Heart left ventricle (tissue), 16 donors: ENCODE data around the gene ALMS1. TPM values are rescaled to one million over a fixed set of nuclear protein-coding genes. Genes with fewer than 3 reads are reported as not detected.

Source experiments
- ATAC-seq, 4 donors: fragments of 200-7000 bp; cut with Tn5 transposase; one replicate each; pipeline ENCODE4 v1.9.1; 2020 to 2022; ENCODE audit warnings: moderate library complexity in 4 of 4, mild to moderate bottlenecking in 3 of 4, moderate number of reproducible peaks in 1 of 4
- DNase-seq, 5 donors: peaks; one replicate each; pipeline ENCODE4 v3.0.0-alpha.2; 2020
- H3K27ac ChIP-seq, 12 donors: fragments of 200-600 bp; sonication (generic) in 4 of 12; one replicate each; pipeline versions ENCODE4 v1.5.0 to v1.8.0; 2016 to 2022; ENCODE audit warnings: mild to moderate bottlenecking in 2 of 12
- H3K27me3 ChIP-seq, 9 donors: fragments of 200-600 bp; sonication (generic) in 2 of 9; one replicate each; pipeline versions ENCODE4 v1.5.1 to v1.8.0; 2016 to 2022; ENCODE audit warnings: mild to moderate bottlenecking in 3 of 9
- H3K36me3 ChIP-seq, 9 donors: fragments of 200-600 bp; sonication (generic) in 2 of 9; one replicate each; pipeline versions ENCODE4 v1.5.0 to v1.8.0; 2018 to 2022; ENCODE audit warnings: mild to moderate bottlenecking in 2 of 9
- H3K4me1 ChIP-seq, 12 donors: fragments of 200-600 bp; sonication (generic) in 4 of 12; one replicate each; pipeline versions ENCODE4 v1.5.0 to v1.8.0; 2016 to 2022; ENCODE audit warnings: mild to moderate bottlenecking in 3 of 12
- H3K4me3 ChIP-seq, 12 donors: fragments of 200-600 bp; sonication (generic) in 4 of 12; one replicate each; pipeline versions ENCODE4 v1.5.0 to v1.8.0; 2017 to 2022; ENCODE audit warnings: mild to moderate bottlenecking in 9 of 12, moderate library complexity in 4 of 12
- H3K9me3 ChIP-seq, 12 donors: fragments of 200-600 bp; sonication (generic) in 4 of 12; one replicate each; pipeline versions ENCODE4 v1.5.0 to v1.8.0; 2016 to 2022; ENCODE audit warnings: mild to moderate bottlenecking in 1 of 12
- POLR2A ChIP-seq, 2 donors: fragments of 450-650 bp; IDR thresholded peaks; one replicate each; pipeline ENCODE4 v1.6.1; 2017; ENCODE audit warnings: antibody characterized with exemption in 2 of 2, mild to moderate bottlenecking in 2 of 2, moderate library complexity in 2 of 2
- WGBS, 4 donors: extraction: QIAGEN DNeasy Blood & Tissue Kit in 2 of 4; methylation state at CpG; one replicate each; pipeline versions ENCODE4 v1.1.5 to v1.1.7; 2013 to 2018; 5-methylcytosine and 5-hydroxymethylcytosine counted together
- intact Hi-C, 10 donors: fragments of 100-400 bp; cut with DNase I; formaldehyde crosslinking; loops; one replicate each; pipeline versions ENCODE4 v1.11.1 to v1.14.2; 2022
- polyA plus RNA-seq, 2 donors: library from polyadenylated mRNA; stranded (reverse); fragments of 200-250 nt; gene quantifications; one replicate each; pipeline ENCODE4 v1.2.3, GENCODE V29; 2013
- total RNA-seq, 9 donors: library from RNA; depleted of rRNA in 2 of 9; stranded (reverse); fragments of >200 nt in 2 of 9; fragmentation: NEBNext Ultra II Directional in 3 of 9; extraction: Animal tissue kit (Norgen Biotek cat#: 25700) in 3 of 9; gene quantifications; one replicate each; pipeline versions ENCODE4 v1.1.0 to v1.2.4, GENCODE V29; 2016 to 2023
- TF ChIP-seq, protein P1 (sequence below), 12 donors: fragments of 200-600 bp; sonication (generic) in 4 of 12; IDR thresholded peaks; one replicate each; pipeline versions ENCODE4 v1.5.0 to v1.8.0; 2018 to 2022; ENCODE audit warnings: antibody characterized with exemption in 12 of 12, mild to moderate bottlenecking in 5 of 12
- donor health status: ischemic (EF 13 %, LVEDD 7.1; RV severe dilation, severe dysfunction).
- donor health status: healthy with polysubstance abuse.
- donor health status: DM: no; HTN: yes; CAD: no.
- donor health status: DM: no; HTN: no; CAD: no.
- donor health status: ischemic (EF 25% LVEDD 6.9; RV normal size, moderate dysfunction).
- donor health status: ischemic (EF 25% LVEDD 5.7; RV mildly dilated, moderate dysfunction).
- donor health status: healthy.
- donor health status: DM: yes; HTN: yes; CAD: no.
- donor health status: ischemic (EF 35%, LVEDD 5.7; RV mildly dilated, moderate dysfunction).
- donor health status: nonischemic (EF 11% LVEDD 7.7; RV severe dilation, severe dysfunction).
- donor health status: DM: yes; HTN: yes; CAD: no.
- donor health status: PGD.
- donor health status: ischemic (EF 29% LVEDD 5.4; RV normal size, mild dysfunction).
- donor health status: nonischemic (EF 23%, LVEDD 6.1; RV moderate dilation, normal function).

Gene ALMS1
- total and polyA plus RNA-seq, 11 donors, result 2.5 to 21.4 (median 9.4) TPM

DNA sequence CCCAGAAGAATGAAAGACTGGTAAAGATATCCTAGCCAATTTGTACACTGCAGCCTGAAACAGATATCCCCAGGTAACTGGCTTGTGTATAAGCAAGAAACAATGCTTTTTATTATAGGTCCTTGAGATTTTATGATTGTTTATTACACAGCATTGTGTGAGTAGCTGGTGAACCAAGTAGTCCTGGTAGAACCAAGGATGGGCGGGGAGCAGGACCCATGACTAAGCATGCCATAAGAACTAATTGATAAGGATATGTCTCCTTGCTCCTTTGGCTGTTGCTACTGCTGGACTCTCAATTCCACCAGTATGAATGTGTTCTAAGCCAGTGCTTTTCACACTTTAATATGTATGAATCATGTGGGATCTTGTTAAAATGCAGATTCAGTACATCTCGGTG lies 12.3 kb upstream of the ALMS1 start:
- Histone ChIP-seq H3K9me3 (peaks cover 0 to 5% (median 0%) of the 10 kb centered on the region in 12 donors), H3K4me3 (no peak overlapping the region), H3K27ac (no peak overlapping the region), H3K27me3 (peaks cover 0 to 20% (median 0%) of the 10 kb centered on the region in 9 donors), H3K4me1 (no peaks in the 10 kb centered on the region), H3K36me3 (no peaks in the 10 kb centered on the region)
- intact Hi-C loops, result no loop called here
- ATAC-seq, result no peak
- no peak for TF ChIP-seq POLR2A (IDR thresholded peaks at IDR 0.05)
- TF ChIP-seq, protein P1, sequence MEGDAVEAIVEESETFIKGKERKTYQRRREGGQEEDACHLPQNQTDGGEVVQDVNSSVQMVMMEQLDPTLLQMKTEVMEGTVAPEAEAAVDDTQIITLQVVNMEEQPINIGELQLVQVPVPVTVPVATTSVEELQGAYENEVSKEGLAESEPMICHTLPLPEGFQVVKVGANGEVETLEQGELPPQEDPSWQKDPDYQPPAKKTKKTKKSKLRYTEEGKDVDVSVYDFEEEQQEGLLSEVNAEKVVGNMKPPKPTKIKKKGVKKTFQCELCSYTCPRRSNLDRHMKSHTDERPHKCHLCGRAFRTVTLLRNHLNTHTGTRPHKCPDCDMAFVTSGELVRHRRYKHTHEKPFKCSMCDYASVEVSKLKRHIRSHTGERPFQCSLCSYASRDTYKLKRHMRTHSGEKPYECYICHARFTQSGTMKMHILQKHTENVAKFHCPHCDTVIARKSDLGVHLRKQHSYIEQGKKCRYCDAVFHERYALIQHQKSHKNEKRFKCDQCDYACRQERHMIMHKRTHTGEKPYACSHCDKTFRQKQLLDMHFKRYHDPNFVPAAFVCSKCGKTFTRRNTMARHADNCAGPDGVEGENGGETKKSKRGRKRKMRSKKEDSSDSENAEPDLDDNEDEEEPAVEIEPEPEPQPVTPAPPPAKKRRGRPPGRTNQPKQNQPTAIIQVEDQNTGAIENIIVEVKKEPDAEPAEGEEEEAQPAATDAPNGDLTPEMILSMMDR (IDR thresholded peaks at IDR 0.05), result no peak
- WGBS, 4 donors, result 54 to 64% (median 59%) methylated on average over 2 of the region's 2 CpGs
- no peak for DNase-seq

DNA sequence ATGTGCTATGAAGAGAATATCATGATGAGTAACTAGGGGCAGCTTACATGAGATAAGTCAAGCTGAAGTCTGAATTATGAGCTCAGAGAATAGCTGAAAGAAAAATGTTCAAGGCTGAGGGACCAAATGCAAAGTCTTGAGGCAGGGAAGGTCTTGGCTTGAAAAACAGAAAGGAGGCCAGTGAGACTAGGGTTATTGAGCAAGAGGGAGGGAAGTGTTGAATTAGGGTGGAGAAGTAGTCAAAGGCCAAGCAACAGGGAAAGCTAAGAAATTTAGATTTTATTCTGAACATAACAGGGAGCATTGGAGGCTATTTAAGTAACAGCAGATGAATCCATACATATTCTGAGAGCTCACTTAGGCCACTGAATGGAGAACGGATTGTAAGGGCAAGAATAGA lies 11.4 kb upstream of the ALMS1 start:
- no peak overlapping the region for H3K27ac ChIP-seq
- no peak overlapping the region for H3K4me3 ChIP-seq
- H3K4me1 ChIP-seq, result no peaks in the 10 kb centered on the region
- 54 to 67% (median 65%) methylated on average over 1 of the region's 1 CpG for WGBS, 4 donors
- peaks cover 0 to 5% (median 0%) of the 10 kb centered on the region in 12 donors for H3K9me3 ChIP-seq
- intact Hi-C loops, result no loop called here
- peaks cover 0 to 26% (median 2%) of the 10 kb centered on the region in 9 donors for H3K27me3 ChIP-seq
- H3K36me3 ChIP-seq, result no peaks in the 10 kb centered on the region
- TF ChIP-seq POLR2A (IDR thresholded peaks at IDR 0.05), result no peak
- TF ChIP-seq, protein P1 (IDR thresholded peaks at IDR 0.05), result no peak
- DNase-seq, result no peak
- ATAC-seq, result no peak

DNA sequence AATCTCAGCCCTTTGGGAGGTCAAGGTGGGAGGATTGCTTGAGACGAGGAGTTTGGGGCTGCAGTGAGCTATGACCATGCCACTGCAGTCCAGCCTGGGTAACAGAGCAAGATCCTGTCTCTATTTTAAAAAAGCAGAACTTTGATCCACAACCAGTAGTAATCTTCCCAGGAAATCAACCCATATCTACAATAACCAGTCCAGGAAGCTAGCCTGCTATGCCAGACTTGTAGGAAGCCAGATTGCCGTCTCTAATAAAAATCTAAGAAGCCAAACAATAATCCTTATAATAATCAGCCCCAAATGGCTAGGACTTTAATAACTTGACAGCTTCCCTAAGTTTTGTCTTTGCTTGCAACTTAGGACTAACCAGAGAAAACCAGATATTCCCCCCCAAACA lies 9.0 kb upstream of the ALMS1 start:
- intact Hi-C loops, result no loop called here
- H3K4me3 ChIP-seq, result no peak overlapping the region
- no peaks in the 10 kb centered on the region for H3K36me3 ChIP-seq
- DNase-seq (no peak), ATAC-seq (no peak)
- no peak overlapping the region for H3K27ac ChIP-seq
- TF ChIP-seq POLR2A (IDR thresholded peaks at IDR 0.05), result no peak
- TF ChIP-seq, protein P1 (IDR thresholded peaks at IDR 0.05), result no peak
- peaks cover 0 to 28% (median 7%) of the 10 kb centered on the region in 9 donors for H3K27me3 ChIP-seq
- peaks cover 0 to 5% (median 0%) of the 10 kb centered on the region in 12 donors for H3K9me3 ChIP-seq
- H3K4me1 ChIP-seq, result no peaks in the 10 kb centered on the region
- 71 to 82% (median 74%) methylated on average over 2 of the region's 2 CpGs for WGBS, 4 donors

DNA sequence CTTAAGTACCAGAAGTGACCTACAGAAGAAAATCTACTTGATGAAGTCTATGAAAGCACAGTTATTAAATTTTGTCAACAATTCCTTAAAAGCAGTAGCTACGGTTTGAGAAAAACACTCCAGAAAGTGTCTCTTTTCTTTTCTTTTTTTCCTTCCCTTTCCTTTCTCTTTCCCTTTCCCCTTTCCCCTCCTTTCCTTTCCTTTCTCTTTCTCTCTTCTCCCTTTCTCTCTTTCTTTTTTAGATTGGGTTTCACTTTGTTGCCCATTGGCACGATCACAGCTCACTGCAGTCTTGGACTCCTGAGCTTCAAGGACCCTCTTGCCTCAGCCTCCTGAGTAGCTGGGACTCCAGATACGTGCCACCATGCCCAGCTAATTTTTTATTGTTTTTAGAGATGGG lies 2.6 kb upstream of the ALMS1 start:
- no peaks in the 10 kb centered on the region for H3K9me3 ChIP-seq
- H3K27ac ChIP-seq, result no peak overlapping the region
- TF ChIP-seq, protein P1 (IDR thresholded peaks at IDR 0.05), result no peak
- no peak for TF ChIP-seq POLR2A (IDR thresholded peaks at IDR 0.05)
- no peak overlapping the region for H3K4me3 ChIP-seq
- ATAC-seq (no peak), DNase-seq (no peak)
- H3K4me1 ChIP-seq, result peaks cover 0 to 21% (median 10%) of the 10 kb centered on the region in 12 donors
- no peaks in the 10 kb centered on the region for H3K36me3 ChIP-seq
- peaks cover 0 to 19% (median 0%) of the 10 kb centered on the region in 9 donors for H3K27me3 ChIP-seq
- intact Hi-C loops, result loop anchor here in 2 of 10 donors (10.0 kb wide), 2 partner anchors 138 to 318 kb away; no protein-coding TSS in a partner anchor
- 80 to 83% (median 80%) methylated on average over 3 of the region's 3 CpGs for WGBS, 4 donors
